Calu3 (cell line): ENCODE measurements around the gene PKNOX1. TPM values are rescaled to one million over a fixed set of nuclear protein-coding genes. Genes with fewer than 3 reads are reported as not detected.
"Not testable (repeated sequence)": the region's sequence is repeated elsewhere in the genome, so short reads cannot be mapped to it uniquely, and the experiment has no call there.

Source experiments
- BruUV-seq: library from RNA; stranded (reverse); fragments of 400-500 nt; replicated peaks from 2 replicates; lab custom pipeline; 2021; lab: Mats Ljungman, UMichigan
- CTCF ChIA-PET: fragments of 300-600 bp; sonication (Branson Sonifier 250); formaldehyde crosslinking; loops from one replicate; lab custom pipeline; 2022; ENCODE audit warnings: antibody characterized with exemption; lab: Charles Lee
- DNase-seq: peaks from one replicate; pipeline ENCODE4 v3.0.0; 2022
- H3K27ac Mint-ChIP-seq: one replicate; pipeline ENCODE4 v1.8.0; 2022; ENCODE audit warnings: mixed read lengths; ENCODE audit not compliant: unreplicated experiment
- H3K27me3 Mint-ChIP-seq: one replicate; pipeline ENCODE4 v1.8.0; 2022; ENCODE audit warnings: mixed read lengths; ENCODE audit not compliant: unreplicated experiment
- H3K36me3 Mint-ChIP-seq: one replicate; pipeline ENCODE4 v1.8.0; 2022; ENCODE audit warnings: mild to moderate bottlenecking, moderate library complexity, mixed read lengths; ENCODE audit not compliant: insufficient read depth, unreplicated experiment
- H3K4me1 Mint-ChIP-seq: one replicate; pipeline ENCODE4 v1.8.0; 2022; ENCODE audit warnings: mild to moderate bottlenecking, low read depth, mixed read lengths; ENCODE audit not compliant: unreplicated experiment
- H3K4me3 Mint-ChIP-seq: one replicate; pipeline ENCODE4 v1.8.0; 2022; ENCODE audit warnings: mild to moderate bottlenecking, low read depth, moderate library complexity, mixed read lengths; ENCODE audit not compliant: unreplicated experiment
- H3K9me3 Mint-ChIP-seq: one replicate; pipeline ENCODE4 v1.8.0; 2022; ENCODE audit warnings: low read depth, mixed read lengths; ENCODE audit not compliant: unreplicated experiment
- intact Hi-C: fragments of 100-400 bp; cut with micrococcal nuclease; formaldehyde crosslinking; loops from one replicate; pipeline ENCODE4 v1.10.0; 2022; ENCODE audit not compliant: unreplicated experiment
- total RNA-seq: library from RNA; stranded (reverse); gene quantifications from 2 replicates; pipeline ENCODE4 v1.2.3, GENCODE V29; 2022
- TF ChIP-seq, protein P1 (sequence below): fragments of 200-600 bp; IDR thresholded peaks from one replicate; pipeline ENCODE4 v1.8.0; 2022; ENCODE audit warnings: antibody characterized with exemption; ENCODE audit not compliant: unreplicated experiment

The PKNOX1 gene
- total RNA-seq, 1 experiment from 2014 or later = 10.1 TPM

DNA sequence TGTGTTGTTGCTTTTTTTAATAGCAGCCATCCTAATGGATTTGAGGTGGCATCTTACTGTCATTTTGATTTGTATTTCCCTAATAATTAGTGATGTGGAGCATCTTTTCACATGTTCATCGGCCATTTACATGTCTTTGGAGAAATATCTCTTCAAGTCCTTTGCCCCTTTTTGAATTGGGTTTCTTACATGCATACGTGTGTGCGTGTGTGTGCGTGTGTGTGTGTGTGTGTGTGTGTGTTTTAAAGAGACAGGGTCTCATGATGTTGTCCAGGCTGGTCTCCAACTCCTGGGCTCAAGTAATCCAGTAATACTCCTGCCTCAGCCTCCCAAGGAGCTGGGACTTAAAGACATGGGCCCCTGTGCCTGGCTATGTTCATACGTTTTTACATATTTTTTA is 9.5 kb downstream of the PKNOX1 start:
- Mint-ChIP-seq H3K27ac (no peak overlapping the region), H3K27me3 (no peaks in the 10 kb centered on the region), H3K4me3 (no peak overlapping the region), H3K4me1 (no peaks in the 10 kb centered on the region), H3K36me3 (peaks cover 4% of the 10 kb centered on the region), H3K9me3 (no peaks in the 10 kb centered on the region)
- intact Hi-C loops = no loop called here
- BruUV-seq = no TSS peak
- no peak for DNase-seq
- TF ChIP-seq, protein P1, sequence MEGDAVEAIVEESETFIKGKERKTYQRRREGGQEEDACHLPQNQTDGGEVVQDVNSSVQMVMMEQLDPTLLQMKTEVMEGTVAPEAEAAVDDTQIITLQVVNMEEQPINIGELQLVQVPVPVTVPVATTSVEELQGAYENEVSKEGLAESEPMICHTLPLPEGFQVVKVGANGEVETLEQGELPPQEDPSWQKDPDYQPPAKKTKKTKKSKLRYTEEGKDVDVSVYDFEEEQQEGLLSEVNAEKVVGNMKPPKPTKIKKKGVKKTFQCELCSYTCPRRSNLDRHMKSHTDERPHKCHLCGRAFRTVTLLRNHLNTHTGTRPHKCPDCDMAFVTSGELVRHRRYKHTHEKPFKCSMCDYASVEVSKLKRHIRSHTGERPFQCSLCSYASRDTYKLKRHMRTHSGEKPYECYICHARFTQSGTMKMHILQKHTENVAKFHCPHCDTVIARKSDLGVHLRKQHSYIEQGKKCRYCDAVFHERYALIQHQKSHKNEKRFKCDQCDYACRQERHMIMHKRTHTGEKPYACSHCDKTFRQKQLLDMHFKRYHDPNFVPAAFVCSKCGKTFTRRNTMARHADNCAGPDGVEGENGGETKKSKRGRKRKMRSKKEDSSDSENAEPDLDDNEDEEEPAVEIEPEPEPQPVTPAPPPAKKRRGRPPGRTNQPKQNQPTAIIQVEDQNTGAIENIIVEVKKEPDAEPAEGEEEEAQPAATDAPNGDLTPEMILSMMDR = no peak
- CTCF ChIA-PET = no interaction called here

DNA sequence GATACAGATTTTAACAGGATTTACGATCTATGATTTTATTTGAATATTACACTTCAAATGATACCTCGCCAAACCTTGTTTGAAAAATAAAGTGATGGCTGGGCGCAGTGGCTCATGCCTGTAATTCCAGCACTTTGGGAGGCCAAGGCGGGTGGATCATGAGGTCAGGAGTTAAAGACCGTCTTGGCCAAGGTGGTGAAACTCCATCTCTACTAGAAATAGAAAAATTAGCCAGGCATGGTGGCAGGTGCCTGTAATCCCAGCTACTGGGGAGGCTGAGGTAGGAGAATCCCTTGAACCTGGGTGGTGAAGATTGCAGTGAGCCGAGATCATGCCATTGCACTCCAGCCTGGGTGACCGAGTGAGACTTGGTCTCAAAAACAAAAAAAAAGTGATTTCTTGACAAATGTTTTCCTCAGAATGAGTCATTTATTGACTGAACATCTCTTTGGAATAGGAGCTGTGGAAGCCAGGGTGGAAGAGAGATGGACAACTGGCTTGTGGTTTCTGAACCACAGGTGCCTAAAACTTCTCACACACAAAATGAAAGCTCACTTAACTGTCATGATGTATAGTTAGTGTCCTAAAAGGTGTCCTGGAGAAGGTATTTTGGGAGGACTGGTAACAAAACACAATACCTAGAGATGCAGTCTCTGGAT is 11.9 kb downstream of the PKNOX1 start:
- no TSS peak for BruUV-seq
- CTCF ChIA-PET = no interaction called here
- TF ChIP-seq, protein P1 = no peak
- no peaks in the 10 kb centered on the region for H3K27me3 Mint-ChIP-seq
- no peaks in the 10 kb centered on the region for H3K9me3 Mint-ChIP-seq
- no peaks in the 10 kb centered on the region for H3K4me1 Mint-ChIP-seq
- no peaks in the 10 kb centered on the region for H3K36me3 Mint-ChIP-seq
- no peak overlapping the region for H3K4me3 Mint-ChIP-seq
- DNase-seq = no peak
- intact Hi-C loops = no loop called here
- no peak overlapping the region for H3K27ac Mint-ChIP-seq

DNA sequence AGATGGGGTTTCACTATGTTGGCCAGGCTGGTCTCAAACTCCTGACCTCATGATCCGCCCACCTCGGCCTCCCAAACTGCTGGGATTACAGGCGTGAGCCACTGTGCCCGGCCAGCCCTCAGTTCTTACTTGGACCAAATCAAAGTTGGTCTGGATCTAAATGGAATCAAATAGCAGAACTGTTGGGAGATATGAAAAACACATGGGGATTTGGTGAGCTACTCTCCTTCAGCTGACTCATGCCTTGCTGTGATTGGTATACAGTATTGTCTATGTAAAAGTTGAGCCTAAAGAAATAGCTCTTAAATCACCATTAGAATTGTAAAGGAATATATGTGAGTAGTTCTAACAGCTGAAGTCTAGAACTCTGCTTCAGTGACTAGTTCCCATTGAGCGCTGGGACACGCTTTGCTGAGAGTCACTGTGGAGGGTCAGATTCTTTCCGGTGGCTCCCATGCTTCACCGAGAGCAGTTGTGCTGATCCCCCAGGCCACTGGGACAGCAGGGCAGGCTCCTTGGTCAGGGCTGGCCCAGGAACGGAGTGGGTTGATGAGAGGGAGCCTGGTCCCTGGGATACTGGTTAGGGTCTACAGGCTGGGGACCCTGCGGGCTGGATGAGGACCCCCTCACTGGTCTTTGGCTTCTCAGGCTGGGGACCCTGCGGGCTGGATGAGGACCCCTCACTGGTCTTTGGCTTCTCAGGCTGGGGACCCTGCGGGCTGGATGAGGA is 14.0 kb downstream of the PKNOX1 start:
- BruUV-seq = no TSS peak
- H3K27me3 Mint-ChIP-seq = no peaks in the 10 kb centered on the region
- DNase-seq = no peak
- H3K36me3 Mint-ChIP-seq = no peaks in the 10 kb centered on the region
- H3K4me1 Mint-ChIP-seq = no peaks in the 10 kb centered on the region
- CTCF ChIA-PET = no interaction called here
- H3K9me3 Mint-ChIP-seq = no peaks in the 10 kb centered on the region
- intact Hi-C loops = no loop called here
- no peak overlapping the region for H3K4me3 Mint-ChIP-seq
- no peak overlapping the region for H3K27ac Mint-ChIP-seq
- TF ChIP-seq, protein P1 = no peak

DNA sequence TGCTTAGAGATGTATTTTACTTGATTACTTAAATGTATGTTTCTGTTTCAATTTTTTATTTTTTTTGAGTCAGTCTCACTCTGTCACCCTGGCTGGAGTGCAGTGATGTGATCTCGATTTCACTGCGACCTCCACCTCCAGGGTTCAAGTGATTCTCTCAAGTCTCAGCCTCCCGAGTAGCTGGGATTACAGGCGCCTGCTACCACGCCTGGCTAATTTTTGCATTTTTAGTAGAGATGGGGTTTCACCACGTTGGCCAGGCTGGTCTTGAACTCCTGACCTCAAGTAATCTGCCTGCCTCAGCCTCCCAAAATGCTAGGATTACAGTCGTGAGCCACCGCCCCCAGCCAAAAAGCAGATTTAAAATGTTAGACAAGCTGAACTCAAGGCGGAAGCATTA is 15.0 kb downstream of the PKNOX1 start:
- H3K27me3 Mint-ChIP-seq, CTCF ChIA-PET, H3K4me3 Mint-ChIP-seq, H3K27ac Mint-ChIP-seq, BruUV-seq, intact Hi-C loops, DNase-seq, H3K9me3 Mint-ChIP-seq, H3K36me3 Mint-ChIP-seq, H3K4me1 Mint-ChIP-seq: not testable (repeated sequence)
